PC-9 (cell line): ENCODE data around the gene CSNK1A1L. TPM values are rescaled to one million over a fixed set of nuclear protein-coding genes. Genes with fewer than 3 reads are reported as not detected.

Source experiments
- BruUV-seq: library from RNA; stranded (reverse); fragments of 400-500 nt; replicated peaks from 2 replicates; lab custom pipeline; 2021; lab: Mats Ljungman, UMichigan
- CTCF ChIA-PET: fragments of 300-600 bp; sonication (Branson Sonifier 250); formaldehyde crosslinking; loops from one replicate; lab custom pipeline; 2022; ENCODE audit warnings: antibody characterized with exemption; lab: Charles Lee
- POLR2A ChIA-PET: fragments of 300-600 bp; sonication (Branson Sonifier 250); formaldehyde crosslinking; loops from one replicate; lab custom pipeline; 2022; ENCODE audit warnings: antibody characterized with exemption; ENCODE audit not compliant: unreplicated experiment; lab: Charles Lee
- DNase-seq, 2 experiments: peaks; one replicate each; pipeline versions ENCODE4 v3.0.0 to v3.0.0-alpha.2; 2015 to 2022; ENCODE audit warnings: mixed read lengths in 1 of 2
- H2AFZ ChIP-seq: fragments of 200-600 bp; sonication (generic); 2 replicates; pipeline ENCODE4 v1.8.1; 2017; ENCODE audit warnings: antibody characterized with exemption
- H3F3A ChIP-seq: fragments of 200-600 bp; sonication (generic); 2 replicates; pipeline ENCODE4 v1.8.1; 2017; ENCODE audit warnings: antibody characterized with exemption, mild to moderate bottlenecking, low read depth; ENCODE audit not compliant: insufficient read depth
- H3K27ac ChIP-seq: fragments of 200-600 bp; sonication (generic); 2 replicates; pipeline ENCODE4 v1.6.1; 2016; ENCODE audit warnings: mixed run types
- H3K27me3 ChIP-seq: fragments of 200-600 bp; sonication (generic); 2 replicates; pipeline ENCODE4 v1.6.1; 2016; ENCODE audit warnings: low read depth, mixed run types; ENCODE audit not compliant: insufficient read depth
- H3K36me3 ChIP-seq: fragments of 200-600 bp; sonication (generic); 2 replicates; pipeline ENCODE4 v1.6.1; 2016; ENCODE audit warnings: low read depth, mixed run types
- H3K4me1 ChIP-seq: fragments of 200-600 bp; sonication (generic); replicated peaks from 2 replicates; pipeline ENCODE4 v1.6.1; 2016; ENCODE audit warnings: mixed run types; ENCODE audit not compliant: insufficient read depth
- H3K4me2 ChIP-seq: fragments of 200-600 bp; sonication (generic); 2 replicates; pipeline ENCODE4 v1.6.1; 2017; ENCODE audit warnings: mixed run types
- H3K4me3 ChIP-seq: fragments of 200-600 bp; sonication (generic); 2 replicates; pipeline ENCODE4 v1.6.1; 2016; ENCODE audit warnings: mixed run types
- H3K79me2 ChIP-seq: fragments of 200-600 bp; sonication (generic); 2 replicates; pipeline ENCODE4 v1.6.1; 2017; ENCODE audit warnings: low read depth, mixed run types
- H3K9me2 ChIP-seq: fragments of 200-600 bp; sonication (generic); 2 replicates; pipeline ENCODE4 v1.8.1; 2017; ENCODE audit warnings: mild to moderate bottlenecking; ENCODE audit not compliant: insufficient read depth
- H3K9me3 ChIP-seq: fragments of 200-600 bp; sonication (generic); 2 replicates; pipeline ENCODE4 v1.8.1; 2016; ENCODE audit warnings: low read depth; ENCODE audit not compliant: insufficient read depth
- H4K20me1 ChIP-seq: fragments of 200-600 bp; sonication (generic); 2 replicates; pipeline ENCODE4 v1.8.1; 2017; ENCODE audit not compliant: insufficient read depth
- EZH2 ChIP-seq: fragments of 200-600 bp; sonication (generic); IDR thresholded peaks from 2 replicates; pipeline ENCODE4 v1.8.0; 2017; ENCODE audit warnings: antibody characterized with exemption, low read depth
- intact Hi-C: fragments of 100-400 bp; cut with micrococcal nuclease; formaldehyde crosslinking; loops from one replicate; pipeline ENCODE4 v1.10.0; 2022; ENCODE audit not compliant: unreplicated experiment
- total RNA-seq: library from RNA; stranded (reverse); gene quantifications from 2 replicates; pipeline ENCODE4 v1.2.3, GENCODE V29; 2021
- TF ChIP-seq, protein P1 (sequence below): fragments of 200-600 bp; sonication (generic); conservative IDR thresholded peaks from 2 replicates; pipeline ENCODE4 v1.6.1; 2017; ENCODE audit warnings: mixed run types, antibody characterized with exemption, mild to moderate bottlenecking, moderate library complexity

Gene CSNK1A1L
- total RNA-seq, 1 experiment from 2014 or later = not detected

DNA sequence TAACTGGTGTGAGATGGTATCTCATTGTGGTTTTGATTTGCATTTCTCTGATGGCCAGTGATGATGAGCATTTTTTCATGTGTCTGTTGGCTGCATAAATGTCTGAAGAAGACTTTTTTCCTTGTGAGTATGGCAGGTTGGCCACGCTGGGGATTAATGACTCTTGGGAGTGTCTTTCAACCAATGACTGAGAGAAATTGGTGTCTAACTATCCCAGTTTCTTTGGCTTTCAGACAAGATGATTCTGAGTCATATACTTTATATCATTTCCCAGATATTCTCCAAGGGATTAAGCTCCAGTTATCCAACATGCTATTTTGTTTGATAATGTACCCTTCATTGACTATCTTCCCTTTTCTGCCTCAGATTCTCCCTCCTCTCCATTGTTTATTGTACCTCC, 35.5 kb upstream of the CSNK1A1L start:
- POLR2A ChIA-PET = no interaction called here
- BruUV-seq = no TSS peak
- DNase-seq = no peak

DNA sequence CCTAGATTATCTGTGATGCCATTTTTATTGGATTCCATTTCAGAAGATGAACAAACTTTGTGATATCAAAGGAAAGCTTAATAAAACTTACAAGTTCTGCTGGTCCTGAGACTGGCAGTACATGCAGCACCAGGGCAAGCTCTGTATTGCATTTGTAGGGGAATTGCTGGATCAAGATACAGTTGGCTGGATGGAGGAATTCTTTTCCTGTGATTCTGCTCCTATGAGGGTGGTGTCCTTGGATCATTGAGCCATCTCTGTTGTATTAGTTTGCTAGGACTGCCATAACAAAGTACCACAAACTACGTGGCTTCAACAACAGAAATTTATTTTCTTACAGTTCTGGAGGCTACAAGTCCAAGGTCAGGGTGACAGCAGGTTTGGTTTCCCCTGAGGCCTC, 33.9 kb upstream of the CSNK1A1L start:
- Histone ChIP-seq H3K36me3 (no peaks in the 10 kb centered on the region), H3K9me2 (no peaks in the 10 kb centered on the region; the same call in 1 of the 2 replicates), H3K79me2 (no peaks in the 10 kb centered on the region), H3K9me3 (no peaks in the 10 kb centered on the region), H2AFZ (0 out of 2 replicates have a peak overlapping the region, but pooled peaks have one; percentile 58), H3K4me1 (no peaks in the 10 kb centered on the region), H3K27me3 (no peaks in the 10 kb centered on the region), H3F3A (no peaks in the 10 kb centered on the region), H3K27ac (no peak overlapping the region), H3K4me2 (no peak overlapping the region), H4K20me1 (no peaks in the 10 kb centered on the region), H3K4me3 (no peak overlapping the region)
- intact Hi-C loops = no loop called here
- DNase-seq = no peak
- POLR2A ChIA-PET = no interaction called here
- CTCF ChIA-PET = no interaction called here
- TF ChIP-seq, protein P1, sequence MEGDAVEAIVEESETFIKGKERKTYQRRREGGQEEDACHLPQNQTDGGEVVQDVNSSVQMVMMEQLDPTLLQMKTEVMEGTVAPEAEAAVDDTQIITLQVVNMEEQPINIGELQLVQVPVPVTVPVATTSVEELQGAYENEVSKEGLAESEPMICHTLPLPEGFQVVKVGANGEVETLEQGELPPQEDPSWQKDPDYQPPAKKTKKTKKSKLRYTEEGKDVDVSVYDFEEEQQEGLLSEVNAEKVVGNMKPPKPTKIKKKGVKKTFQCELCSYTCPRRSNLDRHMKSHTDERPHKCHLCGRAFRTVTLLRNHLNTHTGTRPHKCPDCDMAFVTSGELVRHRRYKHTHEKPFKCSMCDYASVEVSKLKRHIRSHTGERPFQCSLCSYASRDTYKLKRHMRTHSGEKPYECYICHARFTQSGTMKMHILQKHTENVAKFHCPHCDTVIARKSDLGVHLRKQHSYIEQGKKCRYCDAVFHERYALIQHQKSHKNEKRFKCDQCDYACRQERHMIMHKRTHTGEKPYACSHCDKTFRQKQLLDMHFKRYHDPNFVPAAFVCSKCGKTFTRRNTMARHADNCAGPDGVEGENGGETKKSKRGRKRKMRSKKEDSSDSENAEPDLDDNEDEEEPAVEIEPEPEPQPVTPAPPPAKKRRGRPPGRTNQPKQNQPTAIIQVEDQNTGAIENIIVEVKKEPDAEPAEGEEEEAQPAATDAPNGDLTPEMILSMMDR = no peak
- no peak for TF ChIP-seq EZH2
- no TSS peak for BruUV-seq

More for the DNA sequence above, 35.5 kb upstream of the CSNK1A1L start:
- no peaks in the 10 kb centered on the region for H3K79me2 ChIP-seq
- H3K9me3 ChIP-seq = no peaks in the 10 kb centered on the region
- no peaks in the 10 kb centered on the region for H4K20me1 ChIP-seq
- no peaks in the 10 kb centered on the region for H3K4me1 ChIP-seq
- intact Hi-C loops = no loop called here
- no peak overlapping the region for H3K4me2 ChIP-seq
- H3F3A ChIP-seq = no peaks in the 10 kb centered on the region
- H3K4me3 ChIP-seq = no peak overlapping the region
- H3K9me2 ChIP-seq = no peaks in the 10 kb centered on the region; the same call in 1 of the 2 replicates
- H3K36me3 ChIP-seq = no peaks in the 10 kb centered on the region
- H2AFZ ChIP-seq = no peak overlapping the region
- TF ChIP-seq, protein P1 = no peak
- TF ChIP-seq EZH2 = no peak
- H3K27ac ChIP-seq = no peak overlapping the region
- CTCF ChIA-PET = no interaction called here
- no peaks in the 10 kb centered on the region for H3K27me3 ChIP-seq

DNA sequence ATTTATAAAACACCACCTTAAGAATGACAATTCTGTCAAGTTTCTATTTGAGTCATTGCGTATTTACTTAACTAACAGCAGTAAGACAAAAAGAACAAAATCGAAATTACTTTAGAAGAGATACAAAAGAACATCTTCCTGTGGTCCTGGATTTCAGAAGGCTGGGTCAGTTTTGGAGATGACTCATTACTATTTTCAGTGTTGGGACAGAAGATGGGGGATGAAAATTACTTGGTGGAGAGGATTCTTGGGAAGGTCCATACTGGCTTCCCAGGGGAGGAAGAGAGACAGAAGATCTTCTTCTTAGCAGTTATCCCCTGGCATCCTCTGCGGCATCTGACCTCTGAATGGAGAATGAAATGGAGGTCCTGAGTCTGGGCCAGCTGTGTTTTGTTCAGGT, 33.5 kb upstream of the CSNK1A1L start:
- Histone ChIP-seq H3K4me1 (no peaks in the 10 kb centered on the region), H3K79me2 (no peaks in the 10 kb centered on the region), H2AFZ (no peak overlapping the region), H3K4me2 (no peak overlapping the region), H3K4me3 (no peak overlapping the region), H4K20me1 (no peaks in the 10 kb centered on the region), H3K9me3 (no peaks in the 10 kb centered on the region), H3K27ac (no peak overlapping the region), H3K27me3 (no peaks in the 10 kb centered on the region), H3K36me3 (no peaks in the 10 kb centered on the region), H3F3A (no peaks in the 10 kb centered on the region), H3K9me2 (no peaks in the 10 kb centered on the region; the same call in 1 of the 2 replicates)
- POLR2A ChIA-PET = no interaction called here
- DNase-seq = no peak
- BruUV-seq = no TSS peak
- CTCF ChIA-PET = no interaction called here
- intact Hi-C loops = no loop called here
- TF ChIP-seq EZH2 = no peak
- TF ChIP-seq, protein P1 = no peak
